HG03196 (cell line): ENCODE measurements around the gene OR10G4.
"Not testable (repeated sequence)": the region's sequence is repeated elsewhere in the genome, so short reads cannot be mapped to it uniquely, and the experiment has no call there.

ENCODE experiments used
- ATAC-seq: cut with Tn5 transposase; IDR thresholded peaks from one replicate; pipeline ENCODE4 v1.9.1; 2021; ENCODE audit not compliant: unreplicated experiment

The OR10G4 gene

GRCh38 chr11:124012697-124013096 lies at the start of gene OR10G4:
Gene OR10G4 (plus strand): TSS chr11:124012997. CDS start chr11:124015575, 2,578 bp downstream.
- ATAC-seq, result no peak

- ATAC-seq, result no peak
Measured at GRCh38 chr11:123973816-123974215, 39.0 kb upstream of the OR10G4 start.

- no peak for ATAC-seq
Measured at GRCh38 chr11:123976770-123977560, 35.8 kb upstream of the OR10G4 start.

- no peak for ATAC-seq
Measured at GRCh38 chr11:123977731-123978347, 35.0 kb upstream of the OR10G4 start, which contains the start of gene OR10S1. Gene OR10S1 (minus strand): TSS chr11:123977781. CDS start chr11:123977664, 117 bp downstream.

GRCh38 chr11:123979311-123979710 lies 33.5 kb upstream of the OR10G4 start:
- no peak for ATAC-seq

- ATAC-seq, result no peak
Measured at GRCh38 chr11:123995119-123995518, 17.7 kb upstream of the OR10G4 start, which contains the start of gene OR10G6. Gene OR10G6 (minus strand): TSS chr11:123995161. CDS start chr11:123995161, 0 bp downstream.

- not testable (repeated sequence) for ATAC-seq
Measured at GRCh38 chr11:124015837-124016236, 3.0 kb downstream of the OR10G4 start.

GRCh38 chr11:124026498-124026897 lies 13.7 kb downstream of the OR10G4 start, which contains the start of gene OR10G8:
Gene OR10G8 (plus strand): TSS chr11:124026798. CDS start chr11:124029623, 2,825 bp downstream.
- ATAC-seq, result no peak

- ATAC-seq, result no peak
Measured at GRCh38 chr11:124036666-124037065, 23.9 kb downstream of the OR10G4 start.

GRCh38 chr11:124039557-124039956 lies 26.8 kb downstream of the OR10G4 start:
- no peak for ATAC-seq

- ATAC-seq, result no peak
Measured at GRCh38 chr11:124041254-124041653, 28.5 kb downstream of the OR10G4 start, which contains the start of gene OR10G7. Gene OR10G7 (minus strand): TSS chr11:124041325. CDS start chr11:124039001, 2,324 bp downstream.

- ATAC-seq, result no peak
Measured at GRCh38 chr11:124043420-124043819, 30.6 kb downstream of the OR10G4 start.

- no peak for ATAC-seq
Measured at GRCh38 chr11:124050748-124051147, 38.0 kb downstream of the OR10G4 start.

GRCh38 chr11:124052966-124053365 lies 40.2 kb downstream of the OR10G4 start:
- no peak for ATAC-seq
